ENCODE results near the gene LILRA1.
"Not testable (repeated sequence)": the region's sequence is repeated elsewhere in the genome, so short reads cannot be mapped to it uniquely, and the experiment has no call there.

LILRA1 gene

GRCh38 chr19:54587026-54587425 is 6.4 kb upstream of the LILRA1 start:
- TF ChIP-seq, protein P1, sequence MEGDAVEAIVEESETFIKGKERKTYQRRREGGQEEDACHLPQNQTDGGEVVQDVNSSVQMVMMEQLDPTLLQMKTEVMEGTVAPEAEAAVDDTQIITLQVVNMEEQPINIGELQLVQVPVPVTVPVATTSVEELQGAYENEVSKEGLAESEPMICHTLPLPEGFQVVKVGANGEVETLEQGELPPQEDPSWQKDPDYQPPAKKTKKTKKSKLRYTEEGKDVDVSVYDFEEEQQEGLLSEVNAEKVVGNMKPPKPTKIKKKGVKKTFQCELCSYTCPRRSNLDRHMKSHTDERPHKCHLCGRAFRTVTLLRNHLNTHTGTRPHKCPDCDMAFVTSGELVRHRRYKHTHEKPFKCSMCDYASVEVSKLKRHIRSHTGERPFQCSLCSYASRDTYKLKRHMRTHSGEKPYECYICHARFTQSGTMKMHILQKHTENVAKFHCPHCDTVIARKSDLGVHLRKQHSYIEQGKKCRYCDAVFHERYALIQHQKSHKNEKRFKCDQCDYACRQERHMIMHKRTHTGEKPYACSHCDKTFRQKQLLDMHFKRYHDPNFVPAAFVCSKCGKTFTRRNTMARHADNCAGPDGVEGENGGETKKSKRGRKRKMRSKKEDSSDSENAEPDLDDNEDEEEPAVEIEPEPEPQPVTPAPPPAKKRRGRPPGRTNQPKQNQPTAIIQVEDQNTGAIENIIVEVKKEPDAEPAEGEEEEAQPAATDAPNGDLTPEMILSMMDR (conservative IDR thresholded peaks at IDR 0.05) = no peak
- no peak for TF ChIP-seq ZFX (IDR thresholded peaks at IDR 0.05)
- H3K27ac ChIP-seq = no peak overlapping the region

DNA sequence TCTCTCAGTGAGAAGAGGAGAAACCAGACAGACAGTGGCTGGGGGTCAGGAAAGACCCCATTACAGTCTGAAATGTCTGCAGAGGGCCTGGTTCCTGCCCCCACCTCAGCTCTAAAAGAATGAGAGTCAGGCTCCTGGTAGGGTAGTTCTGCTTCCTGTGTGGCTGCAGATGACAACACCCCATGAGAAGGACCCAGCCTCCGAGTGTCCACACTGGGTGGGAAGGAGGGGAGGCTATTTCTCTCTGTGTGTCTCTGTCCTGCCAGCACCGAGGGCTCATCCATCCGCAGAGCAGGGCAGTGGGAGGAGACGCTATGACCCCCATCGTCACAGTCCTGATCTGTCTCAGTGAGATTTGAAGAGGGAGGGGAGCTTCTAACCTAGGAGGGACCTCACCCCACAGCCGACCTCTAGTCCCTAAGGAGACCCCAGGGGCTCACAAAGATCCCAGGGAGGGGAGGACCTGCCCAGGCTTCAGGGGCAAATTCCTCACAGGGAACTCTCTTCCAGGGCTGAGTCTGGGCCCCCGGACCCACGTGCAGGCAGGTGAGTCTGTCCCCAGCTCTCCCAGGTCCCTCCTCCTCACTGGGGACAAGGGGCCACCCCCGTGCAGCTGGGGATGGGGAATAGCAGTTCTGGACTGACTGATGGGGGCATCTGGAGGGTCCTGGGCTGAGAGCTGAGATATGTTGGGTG is 647 bp downstream of the LILRA1 start:
- H3K27ac ChIP-seq = not testable (repeated sequence)

DNA sequence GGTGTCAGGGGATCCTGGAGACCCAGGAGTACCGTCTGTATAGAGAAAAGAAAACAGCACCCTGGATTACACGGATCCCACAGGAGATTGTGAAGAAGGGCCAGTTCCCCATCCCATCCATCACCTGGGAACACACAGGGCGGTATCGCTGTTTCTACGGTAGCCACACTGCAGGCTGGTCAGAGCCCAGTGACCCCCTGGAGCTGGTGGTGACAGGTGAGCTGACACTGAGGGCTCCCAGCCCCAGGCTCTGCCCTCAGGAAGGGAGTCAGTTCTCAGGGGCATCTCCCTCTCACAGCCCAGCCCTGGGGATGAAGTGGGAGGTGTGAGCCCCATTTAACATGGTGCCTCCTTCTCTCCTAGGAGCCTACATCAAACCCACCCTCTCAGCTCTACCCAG is 1.3 kb downstream of the LILRA1 start:
- no peak overlapping the region for H3K27ac ChIP-seq
- TF ChIP-seq, protein P1 (conservative IDR thresholded peaks at IDR 0.05) = no peak
- TF ChIP-seq ZFX (IDR thresholded peaks at IDR 0.05) = no peak

GRCh38 chr19:54595680-54596436 is 2.4 kb downstream of the LILRA1 start:
- H3K27ac ChIP-seq = not testable (repeated sequence)

- no peak overlapping the region for H3K27ac ChIP-seq
- TF ChIP-seq, protein P1 (conservative IDR thresholded peaks at IDR 0.05) = no peak
Measured at GRCh38 chr19:54600212-54600611, 6.8 kb downstream of the LILRA1 start.

- H3K27ac ChIP-seq = no peak overlapping the region
- TF ChIP-seq, protein P1 (conservative IDR thresholded peaks at IDR 0.05) = no peak
- TF ChIP-seq ZFX (IDR thresholded peaks at IDR 0.05) = no peak
Measured at GRCh38 chr19:54606230-54606629, 12.8 kb downstream of the LILRA1 start.

- H3K27ac ChIP-seq = no peak overlapping the region
- TF ChIP-seq, protein P1 (conservative IDR thresholded peaks at IDR 0.05) = no peak
- no peak for TF ChIP-seq ZFX (IDR thresholded peaks at IDR 0.05)
Measured at GRCh38 chr19:54606891-54607784, 13.7 kb downstream of the LILRA1 start.

GRCh38 chr19:54607785-54608150 is 14.3 kb downstream of the LILRA1 start:
- no peak for TF ChIP-seq ZFX (IDR thresholded peaks at IDR 0.05)
- TF ChIP-seq, protein P1 (conservative IDR thresholded peaks at IDR 0.05) = no peak

More at GRCh38 chr19:54607785-54608150, 14.3 kb downstream of the LILRA1 start:
- H3K27ac ChIP-seq = no peak overlapping the region

All from C4-2B (cell line).